Parathyroid adenoma (tissue), 2 donors: ENCODE results near the gene IGLON5.

Source experiments
- H2AFZ ChIP-seq: fragments of 300-600 bp; sonication (generic); one replicate; pipeline ENCODE4 v1.7.0; 2017; ENCODE audit warnings: antibody characterized with exemption, mild to moderate bottlenecking
- H3K27ac ChIP-seq: fragments of 300-600 bp; sonication (generic); one replicate; pipeline ENCODE4 v1.7.0; 2017
- H3K27me3 ChIP-seq: fragments of 300-600 bp; sonication (generic); one replicate; pipeline ENCODE4 v1.7.0; 2017; ENCODE audit warnings: low read length; ENCODE audit not compliant: control insufficient read depth, insufficient read depth
- H3K36me3 ChIP-seq: fragments of 300-600 bp; sonication (generic); one replicate; pipeline ENCODE4 v1.7.0; 2017; ENCODE audit warnings: low read length; ENCODE audit not compliant: control insufficient read depth, insufficient read depth
- H3K4me1 ChIP-seq: fragments of 300-600 bp; sonication (generic); one replicate; pipeline ENCODE4 v1.7.0; 2017; ENCODE audit warnings: control low read depth
- H3K4me2 ChIP-seq: fragments of 300-600 bp; sonication (generic); one replicate; pipeline ENCODE4 v1.7.0; 2017; ENCODE audit warnings: low read length
- H3K4me3 ChIP-seq: fragments of 300-600 bp; sonication (generic); one replicate; pipeline ENCODE4 v1.7.0; 2017; ENCODE audit warnings: low read depth, low read length
- H3K79me2 ChIP-seq: fragments of 300-600 bp; sonication (generic); one replicate; pipeline ENCODE4 v1.7.0; 2017; ENCODE audit warnings: control low read depth
- H3K9ac ChIP-seq: fragments of 300-600 bp; sonication (generic); one replicate; pipeline ENCODE4 v1.7.0; 2017; ENCODE audit warnings: mild to moderate bottlenecking
- H3K9me3 ChIP-seq: fragments of 300-600 bp; sonication (generic); one replicate; pipeline ENCODE4 v1.7.0; 2017; ENCODE audit warnings: low read length; ENCODE audit not compliant: control insufficient read depth
- TF ChIP-seq, protein P1 (sequence below): fragments of 300-600 bp; sonication (generic); IDR thresholded peaks from one replicate; pipeline ENCODE4 v1.7.0; 2017; ENCODE audit warnings: antibody characterized with exemption, mild to moderate bottlenecking
- donor health status: primary hyperparathyroidism.

Gene IGLON5

DNA sequence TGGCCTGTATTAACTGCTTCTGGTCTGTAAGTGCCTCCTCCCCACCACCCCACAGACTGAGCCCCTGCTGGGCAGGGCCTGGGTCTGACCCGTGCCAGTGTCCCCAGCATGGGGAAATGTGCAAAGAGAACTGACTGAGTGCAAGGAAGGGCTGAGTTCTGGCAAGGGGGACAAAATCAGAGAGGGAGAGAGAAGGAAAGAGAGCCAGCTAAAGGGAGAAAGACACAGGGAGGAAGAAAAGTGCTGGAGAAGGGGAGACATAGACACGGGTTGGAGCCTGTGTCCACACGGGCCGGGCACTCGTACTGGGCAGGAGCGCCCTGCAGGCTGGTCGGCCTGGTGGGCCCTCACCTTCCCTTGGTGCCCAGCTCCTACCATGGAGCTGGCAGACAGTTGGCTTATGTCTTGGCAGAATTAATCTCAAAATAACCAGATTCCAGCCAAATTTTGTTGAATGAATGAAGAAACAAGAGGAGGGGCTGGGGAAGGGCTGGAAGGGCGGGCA lies 59.8 kb downstream of the IGLON5 start:
- H3K27me3 ChIP-seq = no peaks in the 10 kb centered on the region
- no peaks in the 10 kb centered on the region for H3K36me3 ChIP-seq
- H3K9ac ChIP-seq = no peak overlapping the region
- peaks cover 4% of the 10 kb centered on the region for H3K4me1 ChIP-seq
- no peak overlapping the region for H3K4me3 ChIP-seq
- no peak overlapping the region for H2AFZ ChIP-seq
- no peak overlapping the region for H3K27ac ChIP-seq
- TF ChIP-seq, protein P1, sequence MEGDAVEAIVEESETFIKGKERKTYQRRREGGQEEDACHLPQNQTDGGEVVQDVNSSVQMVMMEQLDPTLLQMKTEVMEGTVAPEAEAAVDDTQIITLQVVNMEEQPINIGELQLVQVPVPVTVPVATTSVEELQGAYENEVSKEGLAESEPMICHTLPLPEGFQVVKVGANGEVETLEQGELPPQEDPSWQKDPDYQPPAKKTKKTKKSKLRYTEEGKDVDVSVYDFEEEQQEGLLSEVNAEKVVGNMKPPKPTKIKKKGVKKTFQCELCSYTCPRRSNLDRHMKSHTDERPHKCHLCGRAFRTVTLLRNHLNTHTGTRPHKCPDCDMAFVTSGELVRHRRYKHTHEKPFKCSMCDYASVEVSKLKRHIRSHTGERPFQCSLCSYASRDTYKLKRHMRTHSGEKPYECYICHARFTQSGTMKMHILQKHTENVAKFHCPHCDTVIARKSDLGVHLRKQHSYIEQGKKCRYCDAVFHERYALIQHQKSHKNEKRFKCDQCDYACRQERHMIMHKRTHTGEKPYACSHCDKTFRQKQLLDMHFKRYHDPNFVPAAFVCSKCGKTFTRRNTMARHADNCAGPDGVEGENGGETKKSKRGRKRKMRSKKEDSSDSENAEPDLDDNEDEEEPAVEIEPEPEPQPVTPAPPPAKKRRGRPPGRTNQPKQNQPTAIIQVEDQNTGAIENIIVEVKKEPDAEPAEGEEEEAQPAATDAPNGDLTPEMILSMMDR = no peak
- no peaks in the 10 kb centered on the region for H3K9me3 ChIP-seq
- no peak overlapping the region for H3K4me2 ChIP-seq
- H3K79me2 ChIP-seq = no peaks in the 10 kb centered on the region

DNA sequence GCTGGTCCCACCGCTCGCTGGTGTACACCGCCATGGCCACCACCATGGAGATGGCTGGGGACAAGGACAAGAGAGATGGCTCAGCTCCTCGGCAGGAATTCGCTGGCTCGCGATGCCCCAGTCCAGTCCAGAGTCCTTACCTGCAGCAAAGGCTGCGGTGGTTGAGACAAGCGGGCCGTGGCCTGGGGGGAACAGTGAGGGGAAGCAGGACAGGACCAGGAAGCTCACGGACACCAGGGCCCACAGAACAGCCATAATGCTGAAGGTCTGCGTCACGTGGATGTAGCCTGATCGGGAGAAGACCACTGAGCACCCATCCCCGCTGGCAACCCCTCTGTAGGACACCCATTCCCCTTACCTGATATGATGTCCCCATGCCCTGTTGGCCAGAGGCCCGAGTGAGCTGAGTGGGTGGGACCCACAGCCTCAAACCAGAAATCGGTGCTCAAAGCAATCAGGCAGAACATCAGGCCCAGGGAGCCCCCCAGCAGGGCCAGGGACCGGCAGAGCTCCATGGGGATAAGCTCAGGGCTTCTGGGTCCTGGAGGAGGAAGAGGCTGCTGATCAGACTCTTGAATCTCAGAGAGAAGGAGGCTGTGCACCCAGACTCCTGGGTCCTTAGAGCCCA lies 60.7 kb downstream of the IGLON5 start:
- Histone ChIP-seq H3K9me3 (no peaks in the 10 kb centered on the region), H3K4me2 (no peak overlapping the region), H3K27ac (no peak overlapping the region), H2AFZ (no peak overlapping the region), H3K79me2 (no peaks in the 10 kb centered on the region), H3K4me3 (no peak overlapping the region), H3K27me3 (no peaks in the 10 kb centered on the region), H3K4me1 (peaks cover 4% of the 10 kb centered on the region), H3K9ac (no peak overlapping the region), H3K36me3 (no peaks in the 10 kb centered on the region)
- TF ChIP-seq, protein P1 = no peak

DNA sequence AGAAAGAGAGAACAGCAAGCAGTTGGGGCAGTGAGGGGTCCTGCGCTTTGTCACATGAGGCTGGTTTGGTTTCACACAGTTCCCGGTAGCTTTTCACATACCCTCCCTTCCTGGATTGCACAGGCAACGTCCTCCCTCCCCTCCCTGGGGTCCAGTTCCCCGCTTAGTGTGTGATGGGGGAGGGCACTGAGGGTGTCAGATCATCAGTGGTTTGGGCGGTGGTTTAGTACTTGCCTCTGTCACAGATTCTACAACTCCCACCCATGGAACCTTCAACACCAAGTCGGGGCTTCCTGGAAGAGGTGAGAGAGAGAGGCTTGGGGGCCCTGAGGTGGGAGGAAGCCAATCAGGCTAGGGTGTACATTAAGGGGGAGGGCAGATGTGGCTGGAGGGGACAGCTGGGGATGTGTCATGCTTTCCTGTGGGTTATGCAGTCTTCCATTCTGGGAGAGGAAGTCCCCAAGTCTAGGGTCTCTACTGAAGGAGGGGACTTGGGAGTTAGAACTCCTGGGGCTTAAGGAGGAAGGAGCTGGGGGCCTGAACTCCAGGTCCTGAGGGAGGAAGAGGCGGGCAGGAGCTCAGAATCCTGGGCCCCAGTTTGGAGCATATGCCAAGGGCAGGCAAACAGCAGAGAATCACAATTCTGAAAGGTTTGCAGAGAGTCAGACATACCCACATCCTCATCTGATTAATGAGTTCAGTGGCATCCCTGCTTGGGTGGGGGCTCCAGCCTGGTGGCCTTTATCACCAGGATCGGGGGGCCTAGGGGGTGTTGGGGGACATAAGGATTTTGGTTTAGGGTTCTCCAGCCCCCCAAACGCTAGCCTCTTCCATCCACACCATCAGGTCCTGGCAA lies 61.4 kb downstream of the IGLON5 start, which contains the start of gene NKG7:
NKG7 (minus strand) TSS at position 6 of the 856 bp plus-strand sequence. CDS start 119 bp downstream, outside the sequence.
- no peak within 1 kb of the TSS for H3K4me3 ChIP-seq
- no peak within 1 kb of the TSS for H3K9ac ChIP-seq
- H3K4me1 ChIP-seq = peaks cover 2% of the 10 kb centered on the region
- H3K27ac ChIP-seq = no peak within 1 kb of the TSS
- H3K27me3 ChIP-seq = no peaks in the 10 kb centered on the region
- no peaks in the 10 kb centered on the region for H3K9me3 ChIP-seq
- H3K36me3 ChIP-seq = no peaks in the 10 kb centered on the region
- no peak within 1 kb of the TSS for H2AFZ ChIP-seq
- no peaks in the 10 kb centered on the region for H3K79me2 ChIP-seq
- TF ChIP-seq, protein P1 = no peak
- H3K4me2 ChIP-seq = no peak within 1 kb of the TSS

DNA sequence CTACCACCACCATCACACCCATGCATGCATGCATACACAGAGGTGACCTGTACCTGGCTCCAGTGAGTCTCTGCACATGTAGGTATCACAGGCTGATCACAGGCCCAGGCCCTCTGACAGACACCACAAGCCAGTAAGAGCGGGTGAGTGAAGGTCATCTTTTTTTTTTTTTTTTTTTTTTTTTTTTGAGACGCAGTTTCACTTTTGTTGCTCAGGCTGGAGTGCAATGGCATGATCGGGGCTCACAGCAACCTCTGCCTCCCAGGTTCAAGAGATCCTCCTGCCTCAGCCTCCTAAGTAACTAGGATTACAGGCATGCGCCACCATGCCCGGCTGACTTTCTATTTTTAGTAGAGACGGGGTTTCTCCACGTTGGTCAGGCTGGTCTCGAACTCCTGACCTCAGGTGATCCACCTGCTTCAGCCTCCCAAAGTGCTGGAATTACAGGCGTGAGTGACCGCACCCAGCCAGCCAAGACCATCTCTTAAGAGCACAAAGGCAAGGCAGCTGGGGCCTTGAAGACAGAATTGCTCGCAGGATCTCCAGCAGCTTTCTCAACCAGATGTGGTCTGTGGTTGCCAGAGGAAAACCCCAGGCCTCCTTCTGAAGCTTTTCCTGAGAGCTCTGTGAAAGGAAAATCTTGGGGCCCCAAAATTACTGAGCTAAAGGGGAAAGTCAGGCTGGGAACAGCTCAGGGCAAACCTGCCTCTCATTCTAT lies 64.2 kb downstream of the IGLON5 start:
- H3K9me3 ChIP-seq = no peaks in the 10 kb centered on the region
- no peak overlapping the region for H3K9ac ChIP-seq
- no peaks in the 10 kb centered on the region for H3K36me3 ChIP-seq
- no peak overlapping the region for H3K4me3 ChIP-seq
- H3K79me2 ChIP-seq = no peaks in the 10 kb centered on the region
- no peaks in the 10 kb centered on the region for H3K27me3 ChIP-seq
- H3K27ac ChIP-seq = no peak overlapping the region
- H3K4me2 ChIP-seq = no peak overlapping the region
- no peaks in the 10 kb centered on the region for H3K4me1 ChIP-seq
- no peak overlapping the region for H2AFZ ChIP-seq
- TF ChIP-seq, protein P1 = no peak
